NB4 (cell line): ENCODE results near the gene CEP128.

Experiments
- CTCF ChIP-seq: IDR thresholded peaks from one replicate; pipeline ENCODE4 v1.5.1; 2012; ENCODE audit warnings: low read depth, low read length
- MYC ChIP-seq: IDR thresholded peaks from 2 replicates; pipeline ENCODE4 v1.6.1; 2011; ENCODE audit warnings: low read depth, low read length
- POLR2A ChIP-seq: IDR thresholded peaks from 2 replicates; pipeline ENCODE4 v1.6.1; 2011; ENCODE audit warnings: mild to moderate bottlenecking; ENCODE audit not compliant: insufficient read length; ENCODE audit errors: extremely low read depth

GRCh38 chr14:80576401-80576800 lies 365.1 kb downstream of the CEP128 start:
- TF ChIP-seq POLR2A (no peak), CTCF (no peak), MYC (no peak)
